Measurements from ENCODE around the gene PCP4.
"Not testable (repeated sequence)": the region's sequence is repeated elsewhere in the genome, so short reads cannot be mapped to it uniquely, and the experiment has no call there.

The PCP4 gene

DNA sequence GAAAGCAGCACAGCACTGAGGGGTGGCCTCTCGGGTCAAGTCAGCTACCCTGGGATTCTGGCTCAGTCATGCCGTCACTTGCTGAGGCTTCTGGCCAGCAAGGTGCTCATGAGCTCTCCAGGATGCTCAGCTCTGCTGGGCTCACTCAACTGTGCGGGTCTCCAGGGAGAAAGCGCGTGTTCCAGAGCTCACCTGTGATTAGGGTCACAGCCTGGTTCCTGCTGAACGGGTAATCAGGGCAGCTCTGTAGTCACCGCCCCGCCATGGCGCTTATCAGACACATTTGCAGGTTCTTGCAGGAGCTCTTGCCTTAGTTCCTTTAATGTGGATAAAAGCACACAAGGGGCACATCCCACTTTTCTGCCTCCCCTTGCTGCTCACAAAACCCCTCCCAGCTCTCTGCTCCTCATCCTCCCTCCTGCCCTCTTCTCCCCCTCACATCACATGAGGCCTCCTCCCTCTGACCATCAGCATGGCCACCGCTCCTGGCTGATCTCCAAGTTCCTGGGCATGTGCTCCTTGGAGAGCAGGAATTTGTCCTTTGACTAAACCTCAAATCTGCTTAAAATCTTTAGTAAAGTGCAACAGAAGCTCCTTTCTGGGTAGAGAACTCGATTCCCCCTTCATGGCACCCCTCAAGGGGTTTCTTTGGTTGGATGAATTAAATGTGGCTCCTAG is 2.0 kb downstream of the PCP4 start:
- FAIRE-seq = no peak

DNA sequence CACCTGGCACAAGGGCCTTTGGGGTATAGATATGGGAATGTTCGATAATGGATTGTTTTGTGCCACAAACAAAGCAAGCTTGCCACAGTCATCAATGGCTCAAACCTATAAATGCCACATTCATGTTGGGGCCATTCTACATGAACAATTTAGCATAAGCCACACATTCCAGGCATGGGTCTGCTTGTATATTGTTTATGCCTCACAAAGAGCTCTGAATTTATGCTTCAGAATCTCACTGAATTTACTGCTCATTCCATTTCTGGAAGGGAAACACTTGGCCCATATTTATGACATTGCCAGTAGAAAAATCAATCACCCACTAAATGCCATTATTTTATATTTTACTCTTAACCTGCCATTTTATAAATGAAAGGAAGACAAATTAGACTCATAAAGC is 6.4 kb downstream of the PCP4 start:
- FAIRE-seq = no peak

DNA sequence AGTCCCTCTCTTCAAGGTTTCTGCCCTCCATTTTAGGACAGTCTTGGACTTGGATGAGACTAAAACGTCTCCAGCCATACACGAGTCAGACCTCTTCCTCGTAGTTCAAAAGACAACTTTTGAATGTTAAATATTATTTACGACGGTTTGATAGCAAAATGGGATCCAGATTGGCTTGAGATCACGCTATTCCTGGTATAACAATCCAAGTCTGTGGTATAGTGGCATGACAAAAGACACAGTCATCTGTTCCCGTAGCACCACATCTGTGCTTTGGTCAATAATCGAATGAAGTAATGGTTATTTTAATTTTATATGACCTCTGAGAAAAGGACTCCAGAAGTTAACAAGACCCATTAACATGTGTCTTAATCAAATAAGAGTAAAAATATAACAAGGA is 7.0 kb downstream of the PCP4 start:
- no peak for FAIRE-seq

DNA sequence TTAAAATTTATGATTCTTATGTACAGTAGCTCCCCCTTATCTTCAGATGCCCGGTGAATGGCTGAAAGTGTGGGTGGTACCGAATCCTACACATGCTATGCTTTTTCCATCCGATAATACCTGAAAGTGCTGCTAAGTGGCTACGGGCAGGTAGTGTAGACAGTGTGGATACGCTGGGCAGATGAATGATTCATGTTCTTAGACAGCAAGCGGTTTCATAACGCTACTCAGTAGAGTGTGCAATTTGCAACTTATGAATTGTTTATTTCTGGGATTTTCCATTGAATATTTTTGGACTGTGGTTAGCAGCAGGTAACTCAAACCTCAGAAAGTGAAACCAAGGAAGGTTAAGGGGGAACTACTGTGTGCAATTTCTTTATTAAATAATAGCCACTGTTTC is 7.5 kb downstream of the PCP4 start:
- no peak for FAIRE-seq

DNA sequence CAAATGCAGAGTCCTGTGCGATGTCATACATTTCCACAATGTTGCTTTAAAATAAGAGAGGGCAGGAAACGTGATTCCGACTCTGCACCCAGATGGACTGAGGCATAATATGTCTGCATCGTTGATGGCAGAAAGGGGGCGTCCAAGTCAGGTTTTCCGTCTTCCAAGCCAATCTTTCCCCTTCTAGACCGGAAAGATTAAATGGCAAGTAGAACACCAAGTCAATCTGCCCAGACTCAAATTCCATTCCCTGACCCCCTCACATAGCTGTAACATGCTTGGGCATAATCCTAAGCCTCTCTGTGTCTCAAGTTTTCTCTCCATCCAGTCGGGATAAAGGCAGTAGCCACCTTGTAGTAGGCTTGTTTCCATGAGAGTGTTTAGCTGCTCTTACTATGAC is 14.4 kb downstream of the PCP4 start:
- FAIRE-seq = no peak

GRCh38 chr21:39882151-39882838 is 15.1 kb downstream of the PCP4 start:
- no peak for FAIRE-seq

DNA sequence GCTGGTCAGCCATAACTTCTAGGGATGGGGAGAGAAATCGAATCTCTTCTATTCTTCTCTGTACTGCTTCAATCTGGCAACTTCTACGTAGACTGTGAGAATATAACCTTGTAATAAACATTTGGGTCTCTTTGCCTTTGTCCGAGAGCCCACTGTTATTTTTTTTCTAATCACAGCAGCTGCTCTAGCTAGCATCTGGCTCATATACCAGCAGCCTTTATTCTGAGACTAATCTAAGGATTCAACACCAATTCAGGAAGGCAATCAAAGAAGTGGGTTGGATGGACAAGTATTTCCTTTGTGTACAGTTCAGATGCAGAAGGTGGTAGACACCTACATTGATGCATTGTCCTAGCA is 15.6 kb downstream of the PCP4 start:
- no peak for FAIRE-seq

DNA sequence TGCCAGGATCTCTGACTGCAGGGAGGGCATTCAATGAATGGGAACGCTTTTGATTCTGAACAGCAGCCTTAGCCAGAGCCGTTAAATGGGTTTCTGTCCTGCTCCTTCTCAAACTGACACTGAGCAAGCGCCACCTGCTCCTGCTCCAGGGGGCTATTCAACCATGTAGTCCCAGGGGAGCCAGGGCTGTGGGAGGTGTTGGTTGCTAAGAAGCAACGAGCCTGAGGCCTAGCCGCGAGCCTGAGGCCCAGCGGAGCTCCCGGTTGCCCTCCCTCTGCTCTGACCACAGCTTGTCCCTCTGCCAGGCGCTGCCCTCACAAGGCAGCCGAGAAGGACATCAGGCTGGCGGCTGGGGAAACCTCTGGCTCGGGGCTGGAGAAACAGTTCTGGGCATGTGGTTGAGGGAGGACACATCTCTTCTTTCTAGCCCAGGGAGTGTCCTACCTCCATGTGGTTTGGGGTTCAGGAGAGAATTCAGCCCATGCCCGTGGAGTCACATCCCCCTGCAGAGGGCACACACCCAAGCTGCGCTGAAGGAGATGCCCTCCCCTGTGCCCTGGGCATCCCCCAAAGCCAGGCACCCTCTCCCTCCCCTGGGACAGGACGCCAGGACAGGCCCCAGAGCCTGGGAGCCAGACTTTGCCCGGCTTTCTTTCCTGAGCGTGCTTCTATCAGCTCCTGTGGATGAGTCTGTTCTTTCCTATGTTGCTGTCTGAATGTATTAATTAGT is 18.0 kb downstream of the PCP4 start:
- FAIRE-seq = no peak

GRCh38 chr21:39888848-39889247 is 21.6 kb downstream of the PCP4 start:
- FAIRE-seq = no peak

DNA sequence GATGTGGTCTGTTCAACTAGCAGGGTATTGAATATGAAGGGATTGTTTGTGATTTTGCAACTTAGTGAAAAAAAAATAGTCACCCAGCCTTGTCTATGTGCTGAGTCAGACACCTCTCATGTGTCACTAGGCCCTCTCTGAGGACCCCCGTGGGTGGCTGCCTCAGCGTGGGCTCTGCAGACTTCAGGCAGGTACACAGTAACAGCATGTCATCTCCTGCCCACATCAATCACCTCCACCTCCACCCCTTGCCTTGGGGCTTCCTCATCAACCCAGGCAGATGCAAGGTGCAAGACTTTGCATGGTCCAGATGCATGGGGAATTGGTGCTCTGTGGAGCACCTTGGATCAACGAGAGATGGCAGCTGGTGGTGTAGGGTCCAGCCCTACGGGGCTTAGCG is 23.9 kb downstream of the PCP4 start:
- FAIRE-seq = no peak

DNA sequence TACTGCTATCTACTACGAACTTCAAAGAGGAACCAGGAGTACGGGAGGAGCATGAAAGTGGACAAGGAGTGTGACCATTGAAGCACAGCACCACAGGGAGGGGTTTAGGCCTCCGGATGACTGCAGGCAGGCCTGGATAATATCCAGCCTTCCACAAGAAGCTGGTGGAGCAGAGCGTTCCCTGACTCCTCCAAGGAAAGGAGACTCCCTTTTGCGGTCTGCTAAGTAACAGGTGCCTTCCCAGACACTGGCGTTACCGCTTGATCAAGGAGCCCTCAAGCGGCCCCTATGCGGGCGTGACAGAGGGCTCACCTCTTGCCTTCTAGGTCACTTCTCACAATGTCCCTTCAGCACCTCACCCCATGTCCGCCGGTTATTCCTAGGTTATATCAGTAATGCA is 24.6 kb downstream of the PCP4 start:
- FAIRE-seq = not testable (repeated sequence)

- FAIRE-seq = no peak
Measured at GRCh38 chr21:39900491-39900890, 33.3 kb downstream of the PCP4 start.

DNA sequence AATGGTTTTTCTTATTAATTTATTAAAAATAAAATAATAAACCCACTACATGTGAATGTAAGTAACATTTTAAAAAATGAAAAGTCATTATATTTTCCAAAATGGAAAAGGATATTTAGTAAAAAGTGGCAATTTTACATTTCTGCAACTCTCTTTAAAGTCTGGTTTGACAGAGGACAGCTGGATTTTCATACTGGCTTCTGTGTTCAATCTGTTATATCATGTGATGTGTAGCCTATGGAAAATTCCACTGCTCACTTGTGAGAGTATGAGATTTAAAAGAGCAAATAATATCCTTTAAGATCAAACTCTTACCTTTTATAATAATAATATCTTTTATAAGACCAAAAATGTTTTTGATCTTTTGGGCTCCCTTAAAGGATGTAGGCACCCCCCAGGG is 33.7 kb downstream of the PCP4 start:
- FAIRE-seq = no peak

DNA sequence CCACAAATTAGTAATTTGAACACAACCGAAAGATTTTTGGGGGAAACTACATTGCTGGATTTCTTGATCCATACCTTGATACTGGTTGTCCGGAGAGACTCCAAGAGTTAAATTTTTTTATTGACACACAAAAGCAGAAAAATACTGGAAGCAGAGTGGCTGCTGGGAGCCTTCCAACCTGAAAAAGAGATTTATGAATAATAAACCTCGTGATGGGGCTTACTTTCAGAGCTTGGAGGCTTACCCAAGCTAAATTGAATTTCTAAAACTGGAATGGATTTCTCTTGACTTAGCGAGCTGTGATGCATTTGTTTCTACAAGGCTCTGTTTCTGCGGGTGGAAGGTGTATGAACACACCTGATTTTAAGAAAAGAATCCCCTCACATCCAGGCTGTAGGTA is 35.7 kb downstream of the PCP4 start:
- no peak for FAIRE-seq

DNA sequence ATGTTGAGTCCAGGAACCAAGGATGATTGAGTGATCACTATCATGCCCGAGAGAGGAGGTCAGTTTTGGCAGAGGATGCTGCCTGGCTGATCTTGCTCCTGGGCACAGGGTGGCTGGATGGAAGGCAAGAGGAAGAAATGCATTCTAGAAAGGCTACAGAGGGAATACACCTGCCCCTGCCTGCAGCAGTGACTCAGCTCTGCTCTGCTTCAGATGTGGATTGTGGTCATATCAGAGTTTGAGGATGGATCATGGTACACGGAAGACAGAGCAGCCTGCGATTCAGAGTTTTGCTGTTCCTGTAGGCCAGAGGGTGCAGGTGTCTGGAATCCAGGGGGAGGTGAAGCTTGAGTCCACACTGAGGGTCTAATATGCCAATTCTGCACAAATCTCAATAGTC is 37.2 kb downstream of the PCP4 start:
- no peak for FAIRE-seq

DNA sequence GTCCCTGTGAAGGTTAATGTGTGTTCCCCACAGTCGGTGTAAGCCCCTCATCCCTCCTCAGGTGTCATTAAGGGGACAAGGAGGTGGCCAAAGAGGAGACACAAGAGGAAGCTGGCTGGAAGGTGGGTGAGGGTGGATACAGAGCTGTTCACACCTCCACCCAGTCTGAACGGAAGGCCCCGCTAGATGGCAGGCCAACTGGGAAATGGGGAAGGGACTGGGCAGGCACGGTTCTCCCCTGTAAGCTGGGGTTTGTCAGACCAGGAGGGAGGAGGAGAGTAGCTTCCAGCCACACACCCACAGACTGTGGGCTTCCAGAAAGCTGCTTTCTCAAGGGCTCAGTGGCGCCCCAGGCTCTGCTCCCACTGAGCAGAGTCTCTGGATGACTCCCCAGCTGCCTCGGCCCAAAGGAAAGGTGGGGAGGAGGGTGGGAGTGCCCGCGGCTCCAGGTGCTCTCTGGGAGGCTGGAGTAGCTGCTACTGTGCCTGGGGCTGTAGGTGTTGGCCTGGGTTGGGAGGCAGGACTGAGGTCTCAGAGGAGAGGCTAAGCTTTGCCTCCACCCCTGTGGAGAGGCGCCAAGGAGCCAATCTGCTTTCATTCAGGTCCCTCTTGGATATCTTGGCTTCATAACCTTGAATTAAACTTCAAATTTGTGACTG is 41.2 kb downstream of the PCP4 start:
- FAIRE-seq = no peak

DNA sequence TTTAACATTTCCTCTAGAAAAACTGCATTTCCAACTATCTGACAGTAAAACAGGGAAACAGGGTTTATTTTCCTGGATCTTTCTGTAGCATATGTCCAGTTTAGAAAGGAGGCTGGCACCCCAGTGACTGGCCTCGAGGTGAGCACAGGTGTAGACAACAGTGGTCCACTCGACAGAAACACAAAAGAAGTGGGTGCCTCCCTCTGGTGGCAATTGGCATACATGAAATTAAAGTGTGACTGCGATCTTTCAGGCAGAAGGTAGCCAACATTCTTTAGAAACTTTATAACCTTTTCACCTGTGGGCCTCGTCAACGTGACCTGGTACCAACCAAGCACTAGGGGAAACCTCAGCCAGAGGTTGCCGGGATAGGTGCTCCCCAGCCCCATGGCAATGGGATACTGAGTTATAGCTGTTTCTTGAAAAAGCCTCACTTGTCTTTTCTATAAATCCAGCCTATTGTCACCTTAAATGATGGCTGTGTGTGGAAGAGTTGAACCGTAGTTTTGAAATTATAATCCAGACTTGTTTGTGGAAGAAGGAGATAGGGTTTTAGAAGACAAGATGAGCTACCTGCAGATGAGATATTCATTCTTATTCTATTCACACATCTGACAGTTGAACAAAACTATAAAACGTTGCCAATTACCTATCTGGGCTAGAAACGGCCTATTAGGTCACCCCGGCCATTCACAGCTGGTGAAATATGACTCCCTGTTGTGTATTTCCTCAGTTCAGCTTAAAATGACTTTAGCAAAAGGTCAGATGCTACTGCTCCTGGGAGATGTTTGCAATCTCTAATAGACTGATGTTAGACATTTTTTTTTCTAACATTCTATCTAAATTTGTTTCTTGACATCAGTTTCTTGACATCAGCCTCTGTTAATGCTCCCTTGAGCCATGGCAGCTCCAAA is 44.3 kb downstream of the PCP4 start:
- no peak for FAIRE-seq

GRCh38 chr21:39913706-39914305 is 46.6 kb downstream of the PCP4 start:
- FAIRE-seq = no peak

- FAIRE-seq = no peak
Measured at GRCh38 chr21:39915881-39916280, 48.6 kb downstream of the PCP4 start.

- no peak for FAIRE-seq
Measured at GRCh38 chr21:39918558-39918957, 51.3 kb downstream of the PCP4 start.

DNA sequence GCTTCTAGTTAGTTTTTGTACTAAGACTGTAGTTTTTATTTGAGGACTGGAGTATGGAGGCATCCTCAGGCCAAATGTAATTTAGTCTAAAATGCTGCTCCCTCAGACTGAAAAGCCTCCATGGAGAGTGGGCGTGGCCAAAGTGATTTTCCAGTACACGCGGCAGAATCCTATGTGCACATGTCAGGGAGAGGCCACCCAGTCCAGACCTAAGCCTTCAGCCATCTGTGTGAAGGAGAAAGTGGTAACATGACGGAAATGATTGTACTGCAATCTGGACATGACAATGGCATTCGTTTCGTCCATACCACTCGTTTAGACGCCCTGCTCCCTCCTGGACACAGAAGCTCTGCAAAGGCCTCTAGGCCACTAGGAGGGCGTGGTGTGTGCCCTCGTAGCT is 56.2 kb downstream of the PCP4 start:
- no peak for FAIRE-seq

DNA sequence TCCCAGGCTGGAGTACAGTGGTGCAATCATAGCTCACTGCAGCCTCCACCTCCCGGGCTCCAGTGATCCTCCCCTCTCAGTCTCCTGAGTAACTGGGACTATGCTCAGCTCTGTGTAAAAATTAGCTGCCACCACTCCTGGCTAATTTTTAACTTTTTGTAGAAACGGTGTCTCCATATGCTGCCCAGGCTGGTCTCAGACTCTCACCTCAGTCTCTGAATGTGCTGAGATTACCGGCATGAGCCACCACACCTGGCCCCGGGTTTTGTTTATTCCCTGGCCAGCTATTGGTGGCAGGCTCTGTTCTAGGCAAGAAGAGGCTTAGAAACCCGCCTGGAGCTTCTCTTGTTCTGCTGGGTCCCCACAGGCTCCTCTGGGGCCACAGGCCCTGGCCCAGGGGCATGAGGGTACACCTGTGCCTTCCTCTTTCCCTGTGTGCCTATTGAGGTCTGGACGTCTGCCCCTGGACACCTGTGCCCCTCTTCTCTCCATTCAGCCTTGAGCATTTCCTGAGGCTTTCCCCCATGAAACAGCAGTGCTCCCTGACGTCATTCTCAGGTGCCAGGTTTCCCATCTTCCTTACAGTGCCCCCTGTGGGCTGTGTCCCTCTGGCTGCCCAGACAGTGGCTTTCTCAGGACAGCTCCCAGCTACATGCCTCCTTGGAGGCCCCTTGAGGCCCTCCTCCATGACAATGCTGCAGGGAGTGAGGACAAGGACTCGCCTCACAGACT is 57.5 kb downstream of the PCP4 start:
- no peak for FAIRE-seq

Data from G401.6 (cell line).